HEK293 (cell line): ENCODE measurements around the gene TMC2.

ENCODE experiments used
- EGR2 ChIP-seq: fragments of 450-650 bp; formaldehyde crosslinking; IDR thresholded peaks from 2 replicates; pipeline ENCODE4 v1.5.1; 2016; ENCODE audit warnings: low read depth, missing biosample characterization, missing genetic modification characterization
- MYNN ChIP-seq: fragments of 450-650 bp; formaldehyde crosslinking; IDR thresholded peaks from 2 replicates; pipeline ENCODE4 v1.5.1; 2016; ENCODE audit warnings: missing biosample characterization, missing genetic modification characterization, borderline replicate concordance
- RBAK ChIP-seq: fragments of 450-650 bp; formaldehyde crosslinking; IDR thresholded peaks from 2 replicates; pipeline ENCODE4 v1.5.1; 2016; ENCODE audit warnings: missing biosample characterization, missing genetic modification characterization
- SALL2 ChIP-seq: fragments of 450-650 bp; formaldehyde crosslinking; IDR thresholded peaks from 2 replicates; pipeline ENCODE4 v1.5.0; 2017; ENCODE audit warnings: missing biosample characterization, mild to moderate bottlenecking, missing genetic modification characterization, borderline replicate concordance
- ZBTB48 ChIP-seq: fragments of 450-650 bp; formaldehyde crosslinking; IDR thresholded peaks from 2 replicates; pipeline ENCODE4 v1.5.1; 2016; ENCODE audit warnings: missing biosample characterization, missing genetic modification characterization
- ZBTB8A ChIP-seq: fragments of 450-650 bp; formaldehyde crosslinking; IDR thresholded peaks from 2 replicates; pipeline ENCODE4 v1.5.1; 2016; ENCODE audit warnings: missing biosample characterization, missing genetic modification characterization
- ZFP37 ChIP-seq: fragments of 450-650 bp; formaldehyde crosslinking; IDR thresholded peaks from 2 replicates; pipeline ENCODE4 v1.5.1; 2016; ENCODE audit warnings: missing biosample characterization, missing genetic modification characterization
- ZFP69B ChIP-seq: fragments of 450-650 bp; formaldehyde crosslinking; IDR thresholded peaks from 2 replicates; pipeline ENCODE4 v1.5.1; 2016; ENCODE audit warnings: missing biosample characterization, missing genetic modification characterization
- ZNF202 ChIP-seq: fragments of 450-650 bp; formaldehyde crosslinking; IDR thresholded peaks from 2 replicates; pipeline ENCODE4 v1.5.1; 2016; ENCODE audit warnings: missing biosample characterization, missing genetic modification characterization, borderline replicate concordance
- ZNF239 ChIP-seq: fragments of 450-650 bp; formaldehyde crosslinking; IDR thresholded peaks from 2 replicates; pipeline ENCODE4 v1.5.1; 2016; ENCODE audit warnings: missing biosample characterization, missing genetic modification characterization
- ZNF302 ChIP-seq: fragments of 450-650 bp; formaldehyde crosslinking; IDR thresholded peaks from 2 replicates; pipeline ENCODE4 v1.5.1; 2016; ENCODE audit warnings: missing biosample characterization, missing genetic modification characterization, low read depth
- ZNF391 ChIP-seq: fragments of 450-650 bp; formaldehyde crosslinking; IDR thresholded peaks from 2 replicates; pipeline ENCODE4 v1.5.1; 2016; ENCODE audit warnings: low read depth, missing biosample characterization, missing genetic modification characterization, borderline replicate concordance
- ZNF394 ChIP-seq: fragments of 450-650 bp; formaldehyde crosslinking; IDR thresholded peaks from 2 replicates; pipeline ENCODE4 v1.5.1; 2016; ENCODE audit warnings: missing biosample characterization, missing genetic modification characterization, mild to moderate bottlenecking, moderate library complexity, borderline replicate concordance
- ZNF560 ChIP-seq: fragments of 450-650 bp; formaldehyde crosslinking; IDR thresholded peaks from 2 replicates; pipeline ENCODE4 v1.5.1; 2017; ENCODE audit warnings: missing biosample characterization, missing genetic modification characterization, borderline replicate concordance
- ZNF561 ChIP-seq: fragments of 450-650 bp; IDR thresholded peaks from 2 replicates; pipeline ENCODE4 v1.5.1; 2018; ENCODE audit warnings: missing biosample characterization, missing genetic modification characterization, borderline replicate concordance
- ZNF596 ChIP-seq: fragments of 450-650 bp; IDR thresholded peaks from 2 replicates; pipeline ENCODE4 v1.5.0; 2018; ENCODE audit warnings: missing biosample characterization, mild to moderate bottlenecking, missing genetic modification characterization, moderate library complexity
- ZNF677 ChIP-seq: fragments of 450-650 bp; IDR thresholded peaks from 2 replicates; pipeline ENCODE4 v1.5.0; 2018; ENCODE audit warnings: missing biosample characterization, mild to moderate bottlenecking, missing genetic modification characterization, moderate library complexity
- ZNF76 ChIP-seq: fragments of 450-650 bp; formaldehyde crosslinking; IDR thresholded peaks from 2 replicates; pipeline ENCODE4; 2016; ENCODE audit warnings: low read depth, missing biosample characterization, missing genetic modification characterization, borderline replicate concordance
- TF ChIP-seq, protein P1 (sequence below): fragments of 450-650 bp; formaldehyde crosslinking; IDR thresholded peaks from 2 replicates; pipeline ENCODE4 v1.5.1; 2017; ENCODE audit warnings: missing biosample characterization, missing genetic modification characterization
- TF ChIP-seq, protein P2 (sequence below): fragments of 450-650 bp; formaldehyde crosslinking; IDR thresholded peaks from 2 replicates; pipeline ENCODE4 v1.5.1; 2016; ENCODE audit warnings: missing biosample characterization, missing genetic modification characterization
- TF ChIP-seq, protein P3 (sequence below): fragments of 450-650 bp; formaldehyde crosslinking; IDR thresholded peaks from 2 replicates; pipeline ENCODE4 v1.5.1; 2017; ENCODE audit warnings: missing biosample characterization, mild to moderate bottlenecking, missing genetic modification characterization, moderate library complexity
- TF ChIP-seq, protein P4 (sequence below): fragments of 450-650 bp; formaldehyde crosslinking; IDR thresholded peaks from 2 replicates; pipeline ENCODE4 v1.5.1; 2016; ENCODE audit warnings: missing biosample characterization, missing genetic modification characterization
- TF ChIP-seq, protein P5 (sequence below): fragments of 450-650 bp; formaldehyde crosslinking; optimal IDR thresholded peaks from 2 replicates; pipeline ENCODE3; 2016; ENCODE audit warnings: missing biosample characterization, mild to moderate bottlenecking, missing genetic modification characterization
- TF ChIP-seq, protein P6 (sequence below): fragments of 450-650 bp; formaldehyde crosslinking; IDR thresholded peaks from 2 replicates; pipeline ENCODE4 v1.5.1; 2017; ENCODE audit warnings: missing biosample characterization, missing genetic modification characterization
- TF ChIP-seq, protein P7 (sequence below): fragments of 450-650 bp; formaldehyde crosslinking; IDR thresholded peaks from 2 replicates; pipeline ENCODE4 v1.5.1; 2016; ENCODE audit warnings: missing biosample characterization, missing genetic modification characterization

Gene TMC2

DNA sequence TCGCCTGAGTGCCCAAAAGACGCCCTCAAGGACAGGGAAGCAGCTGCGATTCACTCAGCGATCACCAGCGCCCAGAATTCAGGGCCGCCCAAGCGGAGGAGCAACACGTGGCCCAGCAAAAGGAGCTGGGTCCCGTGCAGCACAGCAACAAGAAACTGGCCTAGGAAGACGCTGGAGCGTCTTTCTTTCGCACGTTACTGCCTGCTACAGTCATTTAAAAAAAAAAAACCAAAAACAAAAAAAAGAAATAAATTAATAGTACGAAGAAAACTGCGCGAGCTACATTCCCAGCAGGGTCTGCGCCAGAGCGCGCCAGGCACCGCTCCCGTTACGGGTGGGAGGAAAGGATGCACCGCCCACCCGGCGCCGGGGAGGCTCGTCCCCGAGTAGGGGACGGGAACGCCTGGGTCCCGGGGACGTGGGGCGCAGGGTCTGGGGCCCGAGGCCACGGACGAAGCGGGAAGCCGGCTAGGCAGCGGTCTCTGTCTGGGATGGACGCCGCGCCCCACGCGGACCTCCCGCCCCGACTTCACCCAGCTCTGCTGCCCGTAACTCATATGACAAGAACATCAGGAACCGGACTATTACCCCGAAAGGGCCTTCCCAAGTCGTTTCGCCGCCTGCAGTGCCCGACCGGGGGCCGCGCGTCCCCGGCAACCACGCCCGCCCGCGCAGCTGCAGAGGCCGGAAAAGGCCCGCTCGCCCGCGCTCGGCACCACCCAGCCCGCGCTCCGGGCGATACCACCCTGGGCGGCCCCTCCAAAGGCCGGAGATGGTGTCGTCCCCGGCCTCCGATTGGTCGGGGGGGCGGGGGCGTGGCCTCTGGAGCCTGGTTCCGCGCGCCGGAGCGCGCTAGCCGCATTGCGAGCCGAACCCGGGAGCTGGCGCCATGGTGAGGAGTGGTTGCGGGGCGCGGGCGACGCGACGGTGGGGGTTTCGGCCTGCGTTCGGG is 115.7 kb downstream of the TMC2 start, which contains the start of gene NOP56 (continued):
- TF ChIP-seq, protein P1, sequence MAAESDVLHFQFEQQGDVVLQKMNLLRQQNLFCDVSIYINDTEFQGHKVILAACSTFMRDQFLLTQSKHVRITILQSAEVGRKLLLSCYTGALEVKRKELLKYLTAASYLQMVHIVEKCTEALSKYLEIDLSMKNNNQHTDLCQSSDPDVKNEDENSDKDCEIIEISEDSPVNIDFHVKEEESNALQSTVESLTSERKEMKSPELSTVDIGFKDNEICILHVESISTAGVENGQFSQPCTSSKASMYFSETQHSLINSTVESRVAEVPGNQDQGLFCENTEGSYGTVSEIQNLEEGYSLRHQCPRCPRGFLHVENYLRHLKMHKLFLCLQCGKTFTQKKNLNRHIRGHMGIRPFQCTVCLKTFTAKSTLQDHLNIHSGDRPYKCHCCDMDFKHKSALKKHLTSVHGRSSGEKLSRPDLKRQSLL (tag by site-specific recombination): no peak
- TF ChIP-seq, protein P2, sequence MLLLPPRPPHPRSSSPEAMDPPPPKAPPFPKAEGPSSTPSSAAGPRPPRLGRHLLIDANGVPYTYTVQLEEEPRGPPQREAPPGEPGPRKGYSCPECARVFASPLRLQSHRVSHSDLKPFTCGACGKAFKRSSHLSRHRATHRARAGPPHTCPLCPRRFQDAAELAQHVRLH: no peak
- TF ChIP-seq, protein P3, sequence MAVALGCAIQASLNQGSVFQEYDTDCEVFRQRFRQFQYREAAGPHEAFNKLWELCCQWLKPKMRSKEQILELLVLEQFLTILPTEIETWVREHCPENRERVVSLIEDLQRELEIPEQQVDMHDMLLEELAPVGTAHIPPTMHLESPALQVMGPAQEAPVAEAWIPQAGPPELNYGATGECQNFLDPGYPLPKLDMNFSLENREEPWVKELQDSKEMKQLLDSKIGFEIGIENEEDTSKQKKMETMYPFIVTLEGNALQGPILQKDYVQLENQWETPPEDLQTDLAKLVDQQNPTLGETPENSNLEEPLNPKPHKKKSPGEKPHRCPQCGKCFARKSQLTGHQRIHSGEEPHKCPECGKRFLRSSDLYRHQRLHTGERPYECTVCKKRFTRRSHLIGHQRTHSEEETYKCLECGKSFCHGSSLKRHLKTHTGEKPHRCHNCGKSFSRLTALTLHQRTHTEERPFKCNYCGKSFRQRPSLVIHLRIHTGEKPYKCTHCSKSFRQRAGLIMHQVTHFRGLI (tag by site-specific recombination): peak; percentile 51; the same call in 1 of the 2 replicates
- TF ChIP-seq, protein P4, sequence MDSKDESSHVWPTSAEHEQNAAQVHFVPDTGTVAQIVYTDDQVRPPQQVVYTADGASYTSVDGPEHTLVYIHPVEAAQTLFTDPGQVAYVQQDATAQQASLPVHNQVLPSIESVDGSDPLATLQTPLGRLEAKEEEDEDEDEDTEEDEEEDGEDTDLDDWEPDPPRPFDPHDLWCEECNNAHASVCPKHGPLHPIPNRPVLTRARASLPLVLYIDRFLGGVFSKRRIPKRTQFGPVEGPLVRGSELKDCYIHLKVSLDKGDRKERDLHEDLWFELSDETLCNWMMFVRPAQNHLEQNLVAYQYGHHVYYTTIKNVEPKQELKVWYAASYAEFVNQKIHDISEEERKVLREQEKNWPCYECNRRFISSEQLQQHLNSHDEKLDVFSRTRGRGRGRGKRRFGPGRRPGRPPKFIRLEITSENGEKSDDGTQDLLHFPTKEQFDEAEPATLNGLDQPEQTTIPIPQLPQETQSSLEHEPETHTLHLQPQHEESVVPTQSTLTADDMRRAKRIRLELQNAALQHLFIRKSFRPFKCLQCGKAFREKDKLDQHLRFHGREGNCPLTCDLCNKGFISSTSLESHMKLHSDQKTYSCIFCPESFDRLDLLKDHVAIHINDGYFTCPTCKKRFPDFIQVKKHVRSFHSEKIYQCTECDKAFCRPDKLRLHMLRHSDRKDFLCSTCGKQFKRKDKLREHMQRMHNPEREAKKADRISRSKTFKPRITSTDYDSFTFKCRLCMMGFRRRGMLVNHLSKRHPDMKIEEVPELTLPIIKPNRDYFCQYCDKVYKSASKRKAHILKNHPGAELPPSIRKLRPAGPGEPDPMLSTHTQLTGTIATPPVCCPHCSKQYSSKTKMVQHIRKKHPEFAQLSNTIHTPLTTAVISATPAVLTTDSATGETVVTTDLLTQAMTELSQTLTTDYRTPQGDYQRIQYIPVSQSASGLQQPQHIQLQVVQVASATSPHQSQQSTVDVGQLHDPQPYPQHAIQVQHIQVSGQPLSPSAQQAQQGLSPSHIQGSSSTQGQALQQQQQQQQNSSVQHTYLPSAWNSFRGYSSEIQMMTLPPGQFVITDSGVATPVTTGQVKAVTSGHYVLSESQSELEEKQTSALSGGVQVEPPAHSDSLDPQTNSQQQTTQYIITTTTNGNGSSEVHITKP: peak; percentile 87
- no peak for TF ChIP-seq ZNF596 (tag by site-specific recombination)
- peak; percentile 69; the same call in 1 of the 2 replicates for TF ChIP-seq ZFP69B (tag by site-specific recombination)
- TF ChIP-seq RBAK (tag by site-specific recombination): no peak
- TF ChIP-seq, protein P5, sequence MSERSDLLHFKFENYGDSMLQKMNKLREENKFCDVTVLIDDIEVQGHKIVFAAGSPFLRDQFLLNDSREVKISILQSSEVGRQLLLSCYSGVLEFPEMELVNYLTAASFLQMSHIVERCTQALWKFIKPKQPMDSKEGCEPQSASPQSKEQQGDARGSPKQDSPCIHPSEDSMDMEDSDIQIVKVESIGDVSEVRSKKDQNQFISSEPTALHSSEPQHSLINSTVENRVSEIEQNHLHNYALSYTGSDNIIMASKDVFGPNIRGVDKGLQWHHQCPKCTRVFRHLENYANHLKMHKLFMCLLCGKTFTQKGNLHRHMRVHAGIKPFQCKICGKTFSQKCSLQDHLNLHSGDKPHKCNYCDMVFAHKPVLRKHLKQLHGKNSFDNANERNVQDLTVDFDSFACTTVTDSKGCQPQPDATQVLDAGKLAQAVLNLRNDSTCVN (tag by site-specific recombination): peak; percentile 99
- TF ChIP-seq ZBTB8A (tag by site-specific recombination): peak; percentile 97
- TF ChIP-seq, protein P6, sequence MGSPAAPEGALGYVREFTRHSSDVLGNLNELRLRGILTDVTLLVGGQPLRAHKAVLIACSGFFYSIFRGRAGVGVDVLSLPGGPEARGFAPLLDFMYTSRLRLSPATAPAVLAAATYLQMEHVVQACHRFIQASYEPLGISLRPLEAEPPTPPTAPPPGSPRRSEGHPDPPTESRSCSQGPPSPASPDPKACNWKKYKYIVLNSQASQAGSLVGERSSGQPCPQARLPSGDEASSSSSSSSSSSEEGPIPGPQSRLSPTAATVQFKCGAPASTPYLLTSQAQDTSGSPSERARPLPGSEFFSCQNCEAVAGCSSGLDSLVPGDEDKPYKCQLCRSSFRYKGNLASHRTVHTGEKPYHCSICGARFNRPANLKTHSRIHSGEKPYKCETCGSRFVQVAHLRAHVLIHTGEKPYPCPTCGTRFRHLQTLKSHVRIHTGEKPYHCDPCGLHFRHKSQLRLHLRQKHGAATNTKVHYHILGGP (tag by site-specific recombination): no peak
- peak; percentile 83 for TF ChIP-seq EGR2 (tag by site-specific recombination)
- TF ChIP-seq ZNF394 (tag by site-specific recombination): no peak
- no peak for TF ChIP-seq ZNF560
- TF ChIP-seq SALL2: no peak
- no peak for TF ChIP-seq ZNF202 (tag by site-specific recombination)
- no peak for TF ChIP-seq ZNF677 (tag by site-specific recombination)
- TF ChIP-seq ZNF561 (tag by site-specific recombination): peak; percentile 97
- no peak for TF ChIP-seq ZNF302
- peak; percentile 62; the same call in 1 of the 2 replicates for TF ChIP-seq ZBTB48 (tag by site-specific recombination)
- TF ChIP-seq ZNF239 (tag by site-specific recombination): 0 out of 2 replicates have a peak, but pooled peaks have one; percentile 47
- TF ChIP-seq ZNF76: peak; percentile 70
- TF ChIP-seq, protein P7, sequence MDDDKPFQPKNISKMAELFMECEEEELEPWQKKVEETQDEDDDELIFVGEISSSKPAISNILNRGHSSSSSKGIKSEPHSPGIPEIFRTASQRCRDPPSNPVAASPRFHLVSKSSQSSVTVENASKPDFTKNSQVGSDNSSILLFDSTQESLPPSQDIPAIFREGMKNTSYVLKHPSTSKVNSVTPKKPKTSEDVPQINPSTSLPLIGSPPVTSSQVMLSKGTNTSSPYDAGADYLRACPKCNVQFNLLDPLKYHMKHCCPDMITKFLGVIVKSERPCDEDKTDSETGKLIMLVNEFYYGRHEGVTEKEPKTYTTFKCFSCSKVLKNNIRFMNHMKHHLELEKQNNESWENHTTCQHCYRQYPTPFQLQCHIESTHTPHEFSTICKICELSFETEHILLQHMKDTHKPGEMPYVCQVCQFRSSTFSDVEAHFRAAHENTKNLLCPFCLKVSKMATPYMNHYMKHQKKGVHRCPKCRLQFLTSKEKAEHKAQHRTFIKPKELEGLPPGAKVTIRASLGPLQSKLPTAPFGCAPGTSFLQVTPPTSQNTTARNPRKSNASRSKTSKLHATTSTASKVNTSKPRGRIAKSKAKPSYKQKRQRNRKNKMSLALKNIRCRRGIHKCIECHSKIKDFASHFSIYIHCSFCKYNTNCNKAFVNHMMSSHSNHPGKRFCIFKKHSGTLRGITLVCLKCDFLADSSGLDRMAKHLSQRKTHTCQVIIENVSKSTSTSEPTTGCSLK (tag by site-specific recombination): no peak
- peak; percentile 26; the same call in 1 of the 2 replicates for TF ChIP-seq ZFP37 (tag by site-specific recombination)
- no peak; the same call in 1 of the 2 replicates for TF ChIP-seq MYNN (tag by site-specific recombination)
- peak; percentile 69; the same call in 1 of the 2 replicates for TF ChIP-seq ZNF391 (tag by site-specific recombination)
